ENCODE results near the gene ENDOU.

ENDOU gene

GRCh38 chr12:47717443-47718193 is 7.7 kb downstream of the ENDOU start:
- DNase-seq = peak; percentile 29

GRCh38 chr12:47717046-47717442 is 8.2 kb downstream of the ENDOU start:
- no peak for DNase-seq

GRCh38 chr12:47715877-47716548 is 9.3 kb downstream of the ENDOU start:
- DNase-seq = no peak

GRCh38 chr12:47715393-47715876 is 9.9 kb downstream of the ENDOU start:
- DNase-seq = peak; percentile 73

GRCh38 chr12:47714826-47715386 is 10.4 kb downstream of the ENDOU start:
- no peak for DNase-seq

- DNase-seq = no peak
These were observed 13.1 kb downstream of the ENDOU start for GRCh38 chr12:47712171-47712570.

- DNase-seq = no peak
These were observed 13.8 kb downstream of the ENDOU start for GRCh38 chr12:47711448-47711847.

GRCh38 chr12:47710278-47710677 is 15.0 kb downstream of the ENDOU start:
- no peak for DNase-seq

- DNase-seq = no peak
These were observed 15.6 kb downstream of the ENDOU start for GRCh38 chr12:47709671-47710070.

GRCh38 chr12:47709237-47709636 is 16.1 kb downstream of the ENDOU start:
- no peak for DNase-seq

- DNase-seq = no peak
These were observed 17.3 kb downstream of the ENDOU start for GRCh38 chr12:47707905-47708543.

- no peak for DNase-seq
These were observed 17.9 kb downstream of the ENDOU start for GRCh38 chr12:47707355-47707754.

- DNase-seq = peak; percentile 97
These were observed 19.5 kb downstream of the ENDOU start, which contains the start of gene RPAP3 for GRCh38 chr12:47705566-47706425. TSS of gene RPAP3 (minus strand) at chr12:47706030. CDS start at chr12:47702840, 3,190 bp downstream.

GRCh38 chr12:47705229-47705565 is 20.1 kb downstream of the ENDOU start:
- no peak for DNase-seq

GRCh38 chr12:47704719-47705118 is 20.6 kb downstream of the ENDOU start:
- DNase-seq = no peak

GRCh38 chr12:47700263-47700662 is 25.0 kb downstream of the ENDOU start:
- no peak for DNase-seq

GRCh38 chr12:47698631-47699030 is 26.7 kb downstream of the ENDOU start:
- DNase-seq = no peak

- no peak for DNase-seq
These were observed 27.2 kb downstream of the ENDOU start for GRCh38 chr12:47698055-47698454.

GRCh38 chr12:47689215-47689614 is 36.1 kb downstream of the ENDOU start:
- no peak for DNase-seq

- no peak for DNase-seq
These were observed 37.7 kb downstream of the ENDOU start for GRCh38 chr12:47687636-47688035.

GRCh38 chr12:47686645-47687240 is 38.5 kb downstream of the ENDOU start:
- no peak for DNase-seq

GRCh38 chr12:47679785-47680184 is 45.5 kb downstream of the ENDOU start:
- DNase-seq = no peak

All from T-helper 9 cell (primary cell).